ENCODE data around the gene UBAC1. TPM values are rescaled to one million over a fixed set of nuclear protein-coding genes. Genes with fewer than 3 reads are reported as not detected.

Gene UBAC1
- total RNA-seq, 1 experiment from 2014 or later = 55.4 TPM

- H3K9me3 ChIP-seq = no peaks in the 10 kb centered on the region
- Mint-ChIP-seq H3K4me1 (ENCODE audit: low read depth, unreplicated experiment) (peaks cover 31% of the 10 kb centered on the region), H3K9me3 (ENCODE audit: unreplicated experiment) (no peaks in the 10 kb centered on the region), H3K36me3 (ENCODE audit: insufficient read depth, unreplicated experiment) (peaks cover 12% of the 10 kb centered on the region), H3K4me3 (ENCODE audit: unreplicated experiment) (no peak overlapping the region), H3K27me3 (ENCODE audit: insufficient read depth, unreplicated experiment) (no peaks in the 10 kb centered on the region), H3K27ac (ENCODE audit: unreplicated experiment) (peak overlapping the region; percentile 25)
- H3K36me3 ChIP-seq (ENCODE audit: control insufficient read depth, insufficient read depth, low read length) = no peaks in the 10 kb centered on the region; the same call in 1 of the 2 replicates
- intact Hi-C loops (cut with micrococcal nuclease; ENCODE audit: unreplicated experiment) = no loop called here
- H3K27me3 ChIP-seq (replicated peaks; ENCODE audit: control insufficient read depth, insufficient read depth, low read length) = no peaks in the 10 kb centered on the region
- no TSS peak for BruUV-seq (replicated peaks)
- no peak overlapping the region for H3K4me3 ChIP-seq (ENCODE audit: low read depth, low read length)
- ChIA-PET POLR2A (no interaction called here), CTCF (no interaction called here)
- no peak for DNase-seq
- no peak for TF ChIP-seq CTCF (IDR thresholded peaks at IDR 0.05; ENCODE audit: insufficient read depth in 1 of 2, low read depth in 1 of 2, low read length in 1 of 2, severe bottlenecking in 1 of 2, unreplicated experiment in 1 of 2)
- H3K4me1 ChIP-seq = no peaks in the 10 kb centered on the region
Measured at GRCh38 chr9:135887021-135887507, 74.1 kb downstream of the UBAC1 start.

GRCh38 chr9:135886147-135886981 is 74.8 kb downstream of the UBAC1 start:
- Histone ChIP-seq H3K4me3 (ENCODE audit: low read depth, low read length) (no peak overlapping the region), H3K4me1 (no peaks in the 10 kb centered on the region), H3K9me3 (no peaks in the 10 kb centered on the region), H3K36me3 (ENCODE audit: control insufficient read depth, insufficient read depth, low read length) (no peaks in the 10 kb centered on the region; the same call in 1 of the 2 replicates), H3K27me3 (replicated peaks; ENCODE audit: control insufficient read depth, insufficient read depth, low read length) (no peaks in the 10 kb centered on the region)
- H3K4me3 Mint-ChIP-seq (ENCODE audit: unreplicated experiment) = no peak overlapping the region
- ChIA-PET CTCF (no interaction called here), POLR2A (no interaction called here)
- intact Hi-C loops (cut with micrococcal nuclease; ENCODE audit: unreplicated experiment) = no loop called here
- peaks cover 16% of the 10 kb centered on the region for H3K36me3 Mint-ChIP-seq (ENCODE audit: insufficient read depth, unreplicated experiment)
- no peaks in the 10 kb centered on the region for H3K9me3 Mint-ChIP-seq (ENCODE audit: unreplicated experiment)
- no peak for DNase-seq
- no peak for TF ChIP-seq CTCF (IDR thresholded peaks at IDR 0.05; ENCODE audit: insufficient read depth in 1 of 2, low read depth in 1 of 2, low read length in 1 of 2, severe bottlenecking in 1 of 2, unreplicated experiment in 1 of 2)
- H3K27me3 Mint-ChIP-seq (ENCODE audit: insufficient read depth, unreplicated experiment) = no peaks in the 10 kb centered on the region
- H3K27ac Mint-ChIP-seq (ENCODE audit: unreplicated experiment) = peak overlapping the region; percentile 25
- no TSS peak for BruUV-seq (replicated peaks)
- H3K4me1 Mint-ChIP-seq (ENCODE audit: low read depth, unreplicated experiment) = peaks cover 31% of the 10 kb centered on the region

GRCh38 chr9:135885100-135885853 is 75.9 kb downstream of the UBAC1 start:
- no peak for DNase-seq
- no peak for TF ChIP-seq CTCF (IDR thresholded peaks at IDR 0.05; ENCODE audit: insufficient read depth in 1 of 2, low read depth in 1 of 2, low read length in 1 of 2, severe bottlenecking in 1 of 2, unreplicated experiment in 1 of 2)
- CTCF ChIA-PET = no interaction called here
- no peak overlapping the region for H3K4me3 Mint-ChIP-seq (ENCODE audit: unreplicated experiment)
- Histone ChIP-seq H3K4me3 (ENCODE audit: low read depth, low read length) (no peak overlapping the region), H3K27me3 (replicated peaks; ENCODE audit: control insufficient read depth, insufficient read depth, low read length) (no peaks in the 10 kb centered on the region), H3K4me1 (no peaks in the 10 kb centered on the region), H3K36me3 (ENCODE audit: control insufficient read depth, insufficient read depth, low read length) (no peaks in the 10 kb centered on the region; the same call in 1 of the 2 replicates), H3K9me3 (no peaks in the 10 kb centered on the region)
- H3K4me1 Mint-ChIP-seq (ENCODE audit: low read depth, unreplicated experiment) = peaks cover 31% of the 10 kb centered on the region
- H3K27ac Mint-ChIP-seq (ENCODE audit: unreplicated experiment) = no peak overlapping the region
- H3K36me3 Mint-ChIP-seq (ENCODE audit: insufficient read depth, unreplicated experiment) = peaks cover 16% of the 10 kb centered on the region
- intact Hi-C loops (cut with micrococcal nuclease; ENCODE audit: unreplicated experiment) = no loop called here
- POLR2A ChIA-PET = no interaction called here
- no TSS peak for BruUV-seq (replicated peaks)
- no peaks in the 10 kb centered on the region for H3K9me3 Mint-ChIP-seq (ENCODE audit: unreplicated experiment)
- no peaks in the 10 kb centered on the region for H3K27me3 Mint-ChIP-seq (ENCODE audit: insufficient read depth, unreplicated experiment)

All from Caco-2 (cell line).